Jurkat, Clone E6-1 (cell line): ENCODE data around the gene PLAC8L1. TPM values are rescaled to one million over a fixed set of nuclear protein-coding genes. Genes with fewer than 3 reads are reported as not detected.
"Not testable (repeated sequence)": the region's sequence is repeated elsewhere in the genome, so short reads cannot be mapped to it uniquely, and the experiment has no call there.

Experiments
- DNase-seq: peaks from one replicate; pipeline ENCODE4 v3.0.0-alpha.2; 2011; ENCODE audit warnings: low read depth, low spot score
- H3K4me3 ChIP-seq: 2 replicates; pipeline ENCODE4 v1.5.1; 2011; ENCODE audit warnings: mild to moderate bottlenecking, low read length, control low read depth, moderate library complexity
- polyA plus RNA-seq: library from polyadenylated mRNA; unstranded; fragments of >200 nt; gene quantifications from one replicate; pipeline ENCODE4 v1.2.1, GENCODE V29; 2012; ENCODE audit warnings: missing spikeins; ENCODE audit not compliant: insufficient read length, insufficient read depth

PLAC8L1 gene
- polyA plus RNA-seq = 1.5 TPM

GRCh38 chr5:146105477-146105876, at the start of gene PLAC8L1:
Gene PLAC8L1 (minus strand): TSS chr5:146105577. CDS start chr5:146104311, 1,266 bp downstream.
- H3K4me3 ChIP-seq = no peak within 1 kb of the TSS
- DNase-seq = no peak

- no peak overlapping the region for H3K4me3 ChIP-seq
- DNase-seq = no peak
Measured at GRCh38 chr5:146151970-146152369, 46.6 kb upstream of the PLAC8L1 start.

- no peak overlapping the region for H3K4me3 ChIP-seq
- no peak for DNase-seq
Measured at GRCh38 chr5:146137967-146138403, 32.6 kb upstream of the PLAC8L1 start.

GRCh38 chr5:146130440-146131045, 25.2 kb upstream of the PLAC8L1 start:
- no peak overlapping the region for H3K4me3 ChIP-seq
- no peak for DNase-seq

- H3K4me3 ChIP-seq = no peak overlapping the region
- no peak for DNase-seq
Measured at GRCh38 chr5:146126068-146126467, 20.7 kb upstream of the PLAC8L1 start.

GRCh38 chr5:146124580-146124979, 19.2 kb upstream of the PLAC8L1 start:
- H3K4me3 ChIP-seq = no peak overlapping the region
- no peak for DNase-seq

GRCh38 chr5:146121451-146121850, 16.1 kb upstream of the PLAC8L1 start:
- H3K4me3 ChIP-seq, DNase-seq: not testable (repeated sequence)

- H3K4me3 ChIP-seq = no peak overlapping the region
- DNase-seq = no peak
Measured at GRCh38 chr5:146118322-146118721, 12.9 kb upstream of the PLAC8L1 start.

GRCh38 chr5:146117216-146117615, 11.8 kb upstream of the PLAC8L1 start:
- H3K4me3 ChIP-seq, DNase-seq: not testable (repeated sequence)

GRCh38 chr5:146116361-146116760, 11.0 kb upstream of the PLAC8L1 start:
- DNase-seq = no peak
- H3K4me3 ChIP-seq = no peak overlapping the region

GRCh38 chr5:146112476-146112875, 7.1 kb upstream of the PLAC8L1 start:
- DNase-seq = no peak
- no peak overlapping the region for H3K4me3 ChIP-seq

GRCh38 chr5:146111409-146111808, 6.0 kb upstream of the PLAC8L1 start:
- no peak overlapping the region for H3K4me3 ChIP-seq
- DNase-seq = peak; percentile 79

GRCh38 chr5:146109379-146109778, 4.0 kb upstream of the PLAC8L1 start:
- H3K4me3 ChIP-seq = no peak overlapping the region
- DNase-seq = no peak

- DNase-seq, H3K4me3 ChIP-seq: not testable (repeated sequence)
Measured at GRCh38 chr5:146108870-146109269, 3.5 kb upstream of the PLAC8L1 start.

GRCh38 chr5:146107901-146108300, 2.5 kb upstream of the PLAC8L1 start:
- DNase-seq = peak; percentile 33
- no peak overlapping the region for H3K4me3 ChIP-seq

- DNase-seq = no peak
- no peak overlapping the region for H3K4me3 ChIP-seq
Measured at GRCh38 chr5:146103594-146103993, 1.8 kb downstream of the PLAC8L1 start.

- H3K4me3 ChIP-seq = no peak overlapping the region
- no peak for DNase-seq
Measured at GRCh38 chr5:146101646-146102045, 3.7 kb downstream of the PLAC8L1 start.

GRCh38 chr5:146098047-146098446, 7.3 kb downstream of the PLAC8L1 start:
- DNase-seq = no peak
- H3K4me3 ChIP-seq = no peak overlapping the region

- H3K4me3 ChIP-seq = no peak overlapping the region
- no peak for DNase-seq
Measured at GRCh38 chr5:146091881-146092280, 13.5 kb downstream of the PLAC8L1 start.

GRCh38 chr5:146089287-146089686, 16.1 kb downstream of the PLAC8L1 start:
- no peak for DNase-seq
- no peak overlapping the region for H3K4me3 ChIP-seq

- H3K4me3 ChIP-seq = no peak overlapping the region
- DNase-seq = no peak
Measured at GRCh38 chr5:146088098-146088497, 17.3 kb downstream of the PLAC8L1 start.
